ENCODE measurements around the gene PLEKHM3.

The PLEKHM3 gene

GRCh38 chr2:207879536-207879935 lies 145.8 kb downstream of the PLEKHM3 start:
- peak; percentile 14 for DNase-seq

- DNase-seq, result no peak
These were observed 148.3 kb downstream of the PLEKHM3 start for GRCh38 chr2:207876842-207877535.

GRCh38 chr2:207875473-207876212 lies 149.7 kb downstream of the PLEKHM3 start:
- DNase-seq, result no peak

- no peak for DNase-seq
These were observed 151.5 kb downstream of the PLEKHM3 start for GRCh38 chr2:207873794-207874193.

- no peak for DNase-seq
These were observed 153.4 kb downstream of the PLEKHM3 start for GRCh38 chr2:207871911-207872310.

GRCh38 chr2:207871506-207871905 lies 153.8 kb downstream of the PLEKHM3 start:
- DNase-seq, result no peak

- DNase-seq, result no peak
These were observed 154.5 kb downstream of the PLEKHM3 start for GRCh38 chr2:207870814-207871213.

GRCh38 chr2:207869784-207870778 lies 155.2 kb downstream of the PLEKHM3 start:
- no peak for DNase-seq

- no peak for DNase-seq
These were observed 156.3 kb downstream of the PLEKHM3 start for GRCh38 chr2:207868855-207869596.

GRCh38 chr2:207867905-207868304 lies 157.4 kb downstream of the PLEKHM3 start:
- DNase-seq, result no peak

GRCh38 chr2:207867056-207867455 lies 158.3 kb downstream of the PLEKHM3 start:
- DNase-seq, result no peak

- no peak for DNase-seq
These were observed 160.1 kb downstream of the PLEKHM3 start for GRCh38 chr2:207865210-207865609.

GRCh38 chr2:207863345-207863744 lies 162.0 kb downstream of the PLEKHM3 start:
- DNase-seq, result no peak

GRCh38 chr2:207861789-207862188 lies 163.5 kb downstream of the PLEKHM3 start:
- no peak for DNase-seq

GRCh38 chr2:207860685-207861084 lies 164.6 kb downstream of the PLEKHM3 start:
- no peak for DNase-seq

GRCh38 chr2:207855591-207855990 lies 169.7 kb downstream of the PLEKHM3 start:
- no peak for DNase-seq

- no peak for DNase-seq
These were observed 170.6 kb downstream of the PLEKHM3 start for GRCh38 chr2:207854484-207855440.

GRCh38 chr2:207852791-207853190 lies 172.5 kb downstream of the PLEKHM3 start:
- no peak for DNase-seq

- DNase-seq, result no peak
These were observed 175.9 kb downstream of the PLEKHM3 start for GRCh38 chr2:207849443-207849842.

- no peak for DNase-seq
These were observed 176.8 kb downstream of the PLEKHM3 start for GRCh38 chr2:207848545-207848928.

GRCh38 chr2:207847807-207848544 lies 177.4 kb downstream of the PLEKHM3 start:
- DNase-seq, result no peak

Measured in amniotic stem cell (primary cell).